Fibroblast of skin of scalp (primary cell): Measurements from ENCODE around the gene OR6C76.

ENCODE experiments used
- DNase-seq: peaks from one replicate; pipeline ENCODE4 v3.0.0-alpha.2; 2013

The OR6C76 gene

DNA sequence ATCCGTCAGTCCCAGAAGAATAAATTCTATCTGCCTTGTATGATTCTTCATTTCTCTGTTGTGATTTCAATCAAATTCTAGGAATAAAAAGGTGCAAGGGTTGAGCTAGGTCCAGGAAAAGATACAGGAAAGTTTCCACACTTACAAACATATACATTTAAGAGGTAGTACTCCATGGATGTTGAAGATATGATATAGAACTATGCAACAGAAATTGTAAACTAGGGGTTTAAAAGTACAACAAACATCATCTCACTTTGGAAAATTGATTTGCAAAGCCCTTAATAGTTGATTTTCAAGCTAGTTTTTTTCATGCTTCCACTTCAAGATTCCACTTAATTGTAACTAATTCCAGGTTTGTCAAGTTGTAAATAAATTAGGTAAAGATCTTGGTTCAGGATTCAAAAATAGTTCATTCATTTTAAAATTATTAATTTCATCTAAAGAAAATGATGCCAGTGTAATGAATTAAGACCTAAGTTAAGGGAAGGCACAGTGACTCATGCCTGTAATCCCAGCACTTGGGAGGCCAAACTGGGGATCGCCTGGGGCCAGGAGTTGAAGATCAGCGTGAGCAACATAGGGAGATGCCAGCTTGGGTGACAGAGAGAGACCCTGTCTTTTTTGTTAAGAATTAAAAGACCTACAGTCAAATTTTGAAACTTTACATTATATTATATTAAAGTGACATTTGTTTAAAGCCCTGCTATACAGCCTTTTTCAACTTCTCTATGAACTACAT is 44.2 kb downstream of the OR6C76 start, which contains the start of gene OR6C70:
Gene OR6C70 (minus strand): TSS at position 51 of the 742 bp plus-strand sequence. CDS start 0 bp downstream, at position 51.
- DNase-seq, result no peak

- DNase-seq, result no peak
Measured at GRCh38 chr12:55472264-55472663, 46.2 kb downstream of the OR6C76 start.
